Heart left ventricle (tissue), 13 donors: ENCODE results near the gene CCR9.

Experiments
- POLR2A ChIP-seq, 2 donors: fragments of 450-650 bp; IDR thresholded peaks; one replicate each; pipeline ENCODE4 v1.6.1; 2017; ENCODE audit warnings: antibody characterized with exemption in 2 of 2, mild to moderate bottlenecking in 2 of 2, moderate library complexity in 2 of 2
- TF ChIP-seq, protein P1 (sequence below), 12 donors: fragments of 200-600 bp; sonication (generic) in 4 of 12; IDR thresholded peaks; one replicate each; pipeline versions ENCODE4 v1.5.0 to v1.8.0; 2018 to 2022; ENCODE audit warnings: antibody characterized with exemption in 12 of 12, mild to moderate bottlenecking in 5 of 12
- donor health status: ischemic (EF 13 %, LVEDD 7.1; RV severe dilation, severe dysfunction).
- donor health status: DM: no; HTN: yes; CAD: no.
- donor health status: DM: no; HTN: no; CAD: no.
- donor health status: ischemic (EF 25% LVEDD 6.9; RV normal size, moderate dysfunction).
- donor health status: ischemic (EF 25% LVEDD 5.7; RV mildly dilated, moderate dysfunction).
- donor health status: ischemic (EF 35%, LVEDD 5.7; RV mildly dilated, moderate dysfunction).
- donor health status: nonischemic (EF 11% LVEDD 7.7; RV severe dilation, severe dysfunction).
- donor health status: DM: yes; HTN: yes; CAD: no.
- donor health status: PGD.
- donor health status: ischemic (EF 29% LVEDD 5.4; RV normal size, mild dysfunction).
- donor health status: nonischemic (EF 23%, LVEDD 6.1; RV moderate dilation, normal function).

DNA sequence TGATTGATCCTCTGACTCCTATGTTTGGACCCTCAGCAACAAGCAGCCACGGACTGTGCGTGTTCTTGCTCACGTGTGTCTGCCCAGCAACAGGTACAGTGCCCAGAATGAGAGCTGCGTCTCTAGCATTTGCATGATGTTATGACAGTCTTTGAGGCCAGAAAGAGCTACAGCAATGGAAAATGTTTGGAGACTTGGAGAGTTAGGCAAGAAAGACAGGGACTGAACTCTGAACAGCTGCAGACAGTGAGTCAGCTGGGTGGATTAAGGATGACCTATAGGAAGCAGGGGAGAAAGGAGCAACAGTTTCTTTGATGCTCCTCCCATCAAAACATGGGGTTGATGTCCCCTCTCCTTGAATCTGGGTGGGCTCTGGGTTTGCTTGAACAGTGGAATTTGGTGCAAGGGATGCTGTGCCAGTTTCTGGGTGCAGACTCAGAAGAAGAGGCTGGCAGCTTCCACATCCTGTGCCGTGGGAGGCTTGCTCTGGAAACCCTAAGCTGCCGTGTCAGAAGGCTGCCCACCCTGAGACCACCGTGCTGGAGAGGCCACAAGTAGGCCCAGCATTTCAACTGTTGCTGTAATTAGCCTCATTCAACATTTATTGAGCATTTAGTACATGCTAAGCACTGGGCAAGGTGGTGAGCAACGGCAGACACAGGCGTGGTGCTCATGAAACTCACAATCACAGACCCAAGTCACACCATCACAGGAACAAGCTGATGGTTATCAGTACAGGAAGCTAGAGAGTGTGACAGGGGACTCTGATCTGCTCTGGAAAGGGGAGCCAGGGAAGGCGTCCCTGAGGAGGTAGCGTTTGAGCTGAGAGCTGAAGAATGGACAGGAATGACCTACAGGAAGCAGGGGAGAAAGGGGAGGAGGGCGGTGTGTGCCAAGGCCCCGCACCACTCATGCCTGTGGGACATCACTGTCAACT is 21.7 kb downstream of the CCR9 start:
- TF ChIP-seq, protein P1, sequence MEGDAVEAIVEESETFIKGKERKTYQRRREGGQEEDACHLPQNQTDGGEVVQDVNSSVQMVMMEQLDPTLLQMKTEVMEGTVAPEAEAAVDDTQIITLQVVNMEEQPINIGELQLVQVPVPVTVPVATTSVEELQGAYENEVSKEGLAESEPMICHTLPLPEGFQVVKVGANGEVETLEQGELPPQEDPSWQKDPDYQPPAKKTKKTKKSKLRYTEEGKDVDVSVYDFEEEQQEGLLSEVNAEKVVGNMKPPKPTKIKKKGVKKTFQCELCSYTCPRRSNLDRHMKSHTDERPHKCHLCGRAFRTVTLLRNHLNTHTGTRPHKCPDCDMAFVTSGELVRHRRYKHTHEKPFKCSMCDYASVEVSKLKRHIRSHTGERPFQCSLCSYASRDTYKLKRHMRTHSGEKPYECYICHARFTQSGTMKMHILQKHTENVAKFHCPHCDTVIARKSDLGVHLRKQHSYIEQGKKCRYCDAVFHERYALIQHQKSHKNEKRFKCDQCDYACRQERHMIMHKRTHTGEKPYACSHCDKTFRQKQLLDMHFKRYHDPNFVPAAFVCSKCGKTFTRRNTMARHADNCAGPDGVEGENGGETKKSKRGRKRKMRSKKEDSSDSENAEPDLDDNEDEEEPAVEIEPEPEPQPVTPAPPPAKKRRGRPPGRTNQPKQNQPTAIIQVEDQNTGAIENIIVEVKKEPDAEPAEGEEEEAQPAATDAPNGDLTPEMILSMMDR (IDR thresholded peaks at IDR 0.05), result no peak
- no peak for TF ChIP-seq POLR2A (IDR thresholded peaks at IDR 0.05)
